HEK293 (cell line): ENCODE measurements around the gene DLG2.
"Not testable (repeated sequence)": the region's sequence is repeated elsewhere in the genome, so short reads cannot be mapped to it uniquely, and the experiment has no call there.

ENCODE experiments used
- ZNF48 ChIP-seq: fragments of 450-650 bp; formaldehyde crosslinking; IDR thresholded peaks from 2 replicates; pipeline ENCODE4 v1.5.1; 2016; ENCODE audit warnings: missing biosample characterization, missing genetic modification characterization
- ZNF777 ChIP-seq: fragments of 450-650 bp; formaldehyde crosslinking; IDR thresholded peaks from 2 replicates; pipeline ENCODE4 v1.5.1; 2017; ENCODE audit warnings: missing biosample characterization, missing genetic modification characterization, borderline replicate concordance
- TF ChIP-seq, protein P1 (sequence below): fragments of 450-650 bp; formaldehyde crosslinking; IDR thresholded peaks from 2 replicates; pipeline ENCODE4 v1.5.1; 2016; ENCODE audit warnings: missing biosample characterization, missing genetic modification characterization
- TF ChIP-seq, protein P2 (sequence below): fragments of 450-650 bp; formaldehyde crosslinking; IDR thresholded peaks from 2 replicates; pipeline ENCODE4 v1.5.1; 2016; ENCODE audit warnings: missing biosample characterization, missing genetic modification characterization
- TF ChIP-seq, protein P3 (sequence below): fragments of 450-650 bp; formaldehyde crosslinking; IDR thresholded peaks from 2 replicates; pipeline ENCODE4 v1.5.1; 2016; ENCODE audit warnings: missing biosample characterization, missing genetic modification characterization, low read depth
- TF ChIP-seq, protein P4 (sequence below): fragments of 450-650 bp; formaldehyde crosslinking; conservative IDR thresholded peaks from 2 replicates; pipeline ENCODE4 v1.5.1; 2016; ENCODE audit warnings: low read depth, missing biosample characterization, missing genetic modification characterization

DNA sequence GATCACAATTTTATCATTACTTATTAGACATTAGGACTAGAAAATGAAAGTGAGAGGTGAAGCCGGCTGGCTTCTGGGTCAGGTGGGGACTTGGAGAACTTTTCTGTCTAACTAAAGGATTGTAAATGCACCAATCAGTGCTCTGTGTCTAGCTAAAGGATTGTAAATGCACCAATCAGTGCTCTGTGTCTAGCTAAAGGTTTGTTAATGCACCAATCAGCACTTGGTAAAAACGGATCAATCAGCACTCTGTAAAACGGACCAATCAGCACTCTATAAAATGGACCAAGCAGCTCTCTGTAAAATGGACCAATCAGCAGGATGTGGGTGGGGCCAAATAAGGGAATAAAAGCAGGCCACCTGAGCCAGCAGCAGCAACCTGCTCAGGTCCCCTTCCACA, 20.9 kb downstream of the DLG2 start:
- TF ChIP-seq, protein P1, sequence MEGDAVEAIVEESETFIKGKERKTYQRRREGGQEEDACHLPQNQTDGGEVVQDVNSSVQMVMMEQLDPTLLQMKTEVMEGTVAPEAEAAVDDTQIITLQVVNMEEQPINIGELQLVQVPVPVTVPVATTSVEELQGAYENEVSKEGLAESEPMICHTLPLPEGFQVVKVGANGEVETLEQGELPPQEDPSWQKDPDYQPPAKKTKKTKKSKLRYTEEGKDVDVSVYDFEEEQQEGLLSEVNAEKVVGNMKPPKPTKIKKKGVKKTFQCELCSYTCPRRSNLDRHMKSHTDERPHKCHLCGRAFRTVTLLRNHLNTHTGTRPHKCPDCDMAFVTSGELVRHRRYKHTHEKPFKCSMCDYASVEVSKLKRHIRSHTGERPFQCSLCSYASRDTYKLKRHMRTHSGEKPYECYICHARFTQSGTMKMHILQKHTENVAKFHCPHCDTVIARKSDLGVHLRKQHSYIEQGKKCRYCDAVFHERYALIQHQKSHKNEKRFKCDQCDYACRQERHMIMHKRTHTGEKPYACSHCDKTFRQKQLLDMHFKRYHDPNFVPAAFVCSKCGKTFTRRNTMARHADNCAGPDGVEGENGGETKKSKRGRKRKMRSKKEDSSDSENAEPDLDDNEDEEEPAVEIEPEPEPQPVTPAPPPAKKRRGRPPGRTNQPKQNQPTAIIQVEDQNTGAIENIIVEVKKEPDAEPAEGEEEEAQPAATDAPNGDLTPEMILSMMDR (tag by site-specific recombination) = not testable (repeated sequence)
- TF ChIP-seq, protein P2, sequence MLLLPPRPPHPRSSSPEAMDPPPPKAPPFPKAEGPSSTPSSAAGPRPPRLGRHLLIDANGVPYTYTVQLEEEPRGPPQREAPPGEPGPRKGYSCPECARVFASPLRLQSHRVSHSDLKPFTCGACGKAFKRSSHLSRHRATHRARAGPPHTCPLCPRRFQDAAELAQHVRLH (tag by site-specific recombination) = not testable (repeated sequence)
- not testable (repeated sequence) for TF ChIP-seq ZNF777; ZNF48 (tag by site-specific recombination)
- TF ChIP-seq, protein P3, sequence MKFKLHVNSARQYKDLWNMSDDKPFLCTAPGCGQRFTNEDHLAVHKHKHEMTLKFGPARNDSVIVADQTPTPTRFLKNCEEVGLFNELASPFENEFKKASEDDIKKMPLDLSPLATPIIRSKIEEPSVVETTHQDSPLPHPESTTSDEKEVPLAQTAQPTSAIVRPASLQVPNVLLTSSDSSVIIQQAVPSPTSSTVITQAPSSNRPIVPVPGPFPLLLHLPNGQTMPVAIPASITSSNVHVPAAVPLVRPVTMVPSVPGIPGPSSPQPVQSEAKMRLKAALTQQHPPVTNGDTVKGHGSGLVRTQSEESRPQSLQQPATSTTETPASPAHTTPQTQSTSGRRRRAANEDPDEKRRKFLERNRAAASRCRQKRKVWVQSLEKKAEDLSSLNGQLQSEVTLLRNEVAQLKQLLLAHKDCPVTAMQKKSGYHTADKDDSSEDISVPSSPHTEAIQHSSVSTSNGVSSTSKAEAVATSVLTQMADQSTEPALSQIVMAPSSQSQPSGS (tag by site-specific recombination) = not testable (repeated sequence)
- TF ChIP-seq, protein P4, sequence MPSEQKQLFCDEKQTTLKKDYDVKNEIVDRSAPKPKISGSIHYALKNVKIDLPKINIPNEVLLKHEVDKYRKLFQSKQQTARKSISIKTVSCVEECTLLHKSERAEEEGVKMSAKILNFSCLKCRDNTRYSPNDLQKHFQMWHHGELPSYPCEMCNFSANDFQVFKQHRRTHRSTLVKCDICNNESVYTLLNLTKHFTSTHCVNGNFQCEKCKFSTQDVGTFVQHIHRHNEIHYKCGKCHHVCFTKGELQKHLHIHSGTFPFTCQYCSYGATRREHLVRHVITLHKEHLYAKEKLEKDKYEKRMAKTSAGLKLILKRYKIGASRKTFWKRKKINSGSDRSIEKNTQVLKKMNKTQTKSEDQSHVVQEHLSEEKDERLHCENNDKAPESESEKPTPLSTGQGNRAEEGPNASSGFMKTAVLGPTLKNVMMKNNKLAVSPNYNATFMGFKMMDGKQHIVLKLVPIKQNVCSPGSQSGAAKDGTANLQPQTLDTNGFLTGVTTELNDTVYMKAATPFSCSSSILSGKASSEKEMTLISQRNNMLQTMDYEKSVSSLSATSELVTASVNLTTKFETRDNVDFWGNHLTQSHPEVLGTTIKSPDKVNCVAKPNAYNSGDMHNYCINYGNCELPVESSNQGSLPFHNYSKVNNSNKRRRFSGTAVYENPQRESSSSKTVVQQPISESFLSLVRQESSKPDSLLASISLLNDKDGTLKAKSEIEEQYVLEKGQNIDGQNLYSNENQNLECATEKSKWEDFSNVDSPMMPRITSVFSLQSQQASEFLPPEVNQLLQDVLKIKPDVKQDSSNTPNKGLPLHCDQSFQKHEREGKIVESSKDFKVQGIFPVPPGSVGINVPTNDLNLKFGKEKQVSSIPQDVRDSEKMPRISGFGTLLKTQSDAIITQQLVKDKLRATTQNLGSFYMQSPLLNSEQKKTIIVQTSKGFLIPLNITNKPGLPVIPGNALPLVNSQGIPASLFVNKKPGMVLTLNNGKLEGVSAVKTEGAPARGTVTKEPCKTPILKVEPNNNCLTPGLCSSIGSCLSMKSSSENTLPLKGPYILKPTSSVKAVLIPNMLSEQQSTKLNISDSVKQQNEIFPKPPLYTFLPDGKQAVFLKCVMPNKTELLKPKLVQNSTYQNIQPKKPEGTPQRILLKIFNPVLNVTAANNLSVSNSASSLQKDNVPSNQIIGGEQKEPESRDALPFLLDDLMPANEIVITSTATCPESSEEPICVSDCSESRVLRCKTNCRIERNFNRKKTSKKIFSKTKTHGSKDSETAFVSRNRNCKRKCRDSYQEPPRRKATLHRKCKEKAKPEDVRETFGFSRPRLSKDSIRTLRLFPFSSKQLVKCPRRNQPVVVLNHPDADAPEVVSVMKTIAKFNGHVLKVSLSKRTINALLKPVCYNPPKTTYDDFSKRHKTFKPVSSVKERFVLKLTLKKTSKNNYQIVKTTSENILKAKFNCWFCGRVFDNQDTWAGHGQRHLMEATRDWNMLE (tag by site-specific recombination) = not testable (repeated sequence)
